Muscle of back (tissue), 11 donors: ENCODE measurements around the gene ADD3. TPM values are rescaled to one million over a fixed set of nuclear protein-coding genes. Genes with fewer than 3 reads are reported as not detected.
A peak's percentile ranks its signal among the peaks of the same experiment; 100 is the strongest.

Experiments used
- DNase-seq, 3 donors: peaks; one replicate each; pipeline versions ENCODE4 v3.0.0 to v3.0.0-alpha.2; 2013
- polyA plus RNA-seq, 10 donors: library from polyadenylated mRNA; unstranded; fragments of 120-200 nt; gene quantifications; one replicate each; pipeline ENCODE4 v1.2.1, GENCODE V29; 2013; ENCODE audit not compliant: insufficient read length in 10 of 10

Gene ADD3
- polyA plus RNA-seq, 10 donors, result 99.6 to 143 (median 122) TPM

DNA sequence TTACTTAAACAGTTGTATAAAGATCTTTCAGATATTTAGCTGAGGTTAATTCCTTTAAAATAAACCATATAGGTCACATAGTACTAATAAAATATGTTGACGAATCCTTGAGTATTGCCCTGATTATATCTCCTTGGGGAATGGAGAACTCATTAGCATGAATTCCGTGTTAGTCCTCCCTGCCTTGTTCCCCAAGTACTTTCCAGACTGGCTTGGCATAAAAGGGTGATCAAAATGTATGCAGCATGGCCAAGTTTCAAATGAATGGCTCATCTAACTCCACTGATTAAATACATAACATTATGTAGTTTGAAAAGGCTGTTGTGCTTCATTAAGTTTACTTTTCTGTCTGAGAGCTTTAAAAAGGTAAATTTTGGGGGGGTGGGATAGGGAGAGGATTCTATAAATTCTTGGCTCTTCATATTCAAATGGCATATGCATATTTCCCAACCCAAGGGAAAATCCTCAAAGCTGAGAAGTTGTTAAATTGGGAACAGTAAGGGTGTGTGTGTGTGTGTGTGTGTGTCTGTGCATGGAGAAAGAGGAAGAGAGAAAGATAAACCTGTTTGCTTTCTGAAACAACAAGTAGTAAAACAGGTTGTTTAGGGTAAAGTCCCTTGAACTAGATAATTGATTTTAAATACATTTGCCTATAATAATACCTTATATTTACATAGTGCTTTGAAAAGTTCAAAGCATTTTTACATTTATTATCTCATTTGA lies 4.8 kb upstream of the ADD3 start:
- DNase-seq, result no peak

DNA sequence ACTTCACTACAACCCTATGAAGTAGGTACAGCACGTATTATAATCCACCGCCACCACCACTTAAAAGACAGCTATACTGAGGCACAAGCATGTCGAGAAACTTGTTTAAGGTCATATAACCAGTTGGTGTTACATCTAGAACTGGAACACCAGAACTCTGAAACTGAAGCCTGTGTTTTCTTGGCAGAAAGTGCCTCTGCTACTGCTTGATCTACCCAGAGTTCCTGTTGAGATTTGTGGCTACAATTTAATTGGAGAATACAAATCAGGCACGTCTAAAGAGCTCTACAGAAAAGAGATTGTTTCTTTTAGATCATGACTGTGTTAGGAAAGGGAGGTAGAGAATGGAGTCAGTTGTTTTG lies 4.3 kb upstream of the ADD3 start:
- no peak for DNase-seq

DNA sequence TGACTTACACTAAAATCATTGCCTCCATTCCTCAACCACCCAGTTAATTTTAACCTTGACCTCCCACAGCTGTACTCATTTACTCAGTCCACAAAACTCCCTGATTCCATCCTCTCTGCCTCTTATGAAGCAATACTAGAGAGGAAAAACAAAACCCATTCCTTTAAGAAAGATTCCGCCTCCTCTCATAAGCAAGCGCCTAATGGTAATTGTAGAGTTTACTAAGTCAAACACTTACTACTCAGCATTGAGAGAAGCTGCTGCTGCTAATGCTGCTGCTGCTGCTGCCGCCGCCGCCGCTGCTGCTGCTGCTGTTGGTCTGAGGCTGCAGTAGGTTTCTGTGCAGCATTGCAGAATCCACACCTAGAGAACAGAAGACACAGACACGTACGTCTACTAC lies 2.1 kb upstream of the ADD3 start:
- peak; percentile 45 to 85 (median 52) for DNase-seq

DNA sequence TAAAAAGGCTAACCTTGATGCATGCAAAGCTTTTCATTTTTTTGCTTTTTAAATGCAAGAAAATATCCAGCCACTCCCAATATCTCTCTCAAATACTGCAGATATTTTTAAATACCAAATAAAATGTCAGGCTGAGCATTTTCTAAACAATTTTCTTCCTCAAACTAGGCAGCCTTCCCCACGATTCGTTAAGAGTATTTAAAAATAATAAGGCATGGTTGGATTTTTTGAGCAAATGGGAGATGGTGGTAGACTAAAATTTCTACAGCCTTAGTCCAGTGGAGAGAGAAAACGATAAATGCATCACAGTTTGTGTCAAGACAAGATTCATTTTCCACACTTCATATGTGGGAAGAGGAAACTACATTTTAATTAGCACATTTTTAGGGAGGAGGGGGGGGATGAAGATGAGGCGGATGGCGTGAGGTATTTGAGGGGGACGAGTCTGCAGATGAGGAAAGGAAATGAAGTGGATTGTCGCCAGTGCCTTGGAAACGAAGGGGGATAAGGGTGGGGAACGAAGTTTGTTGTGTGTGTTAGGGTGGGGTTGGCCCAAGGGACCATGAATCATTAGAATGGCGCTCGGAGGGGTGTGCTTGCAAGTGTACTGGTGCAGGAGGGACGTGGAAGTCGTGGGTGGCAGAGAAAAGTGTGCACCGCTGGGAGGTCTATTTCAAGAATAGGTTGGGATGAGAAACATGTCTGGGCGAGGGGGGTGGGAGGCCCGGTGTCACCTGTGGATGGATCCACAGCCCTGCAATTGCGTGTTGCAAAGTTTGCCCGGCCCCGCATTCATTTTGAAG lies 1.2 kb upstream of the ADD3 start:
- DNase-seq, result peak; percentile 84 to 95 (median 86)

DNA sequence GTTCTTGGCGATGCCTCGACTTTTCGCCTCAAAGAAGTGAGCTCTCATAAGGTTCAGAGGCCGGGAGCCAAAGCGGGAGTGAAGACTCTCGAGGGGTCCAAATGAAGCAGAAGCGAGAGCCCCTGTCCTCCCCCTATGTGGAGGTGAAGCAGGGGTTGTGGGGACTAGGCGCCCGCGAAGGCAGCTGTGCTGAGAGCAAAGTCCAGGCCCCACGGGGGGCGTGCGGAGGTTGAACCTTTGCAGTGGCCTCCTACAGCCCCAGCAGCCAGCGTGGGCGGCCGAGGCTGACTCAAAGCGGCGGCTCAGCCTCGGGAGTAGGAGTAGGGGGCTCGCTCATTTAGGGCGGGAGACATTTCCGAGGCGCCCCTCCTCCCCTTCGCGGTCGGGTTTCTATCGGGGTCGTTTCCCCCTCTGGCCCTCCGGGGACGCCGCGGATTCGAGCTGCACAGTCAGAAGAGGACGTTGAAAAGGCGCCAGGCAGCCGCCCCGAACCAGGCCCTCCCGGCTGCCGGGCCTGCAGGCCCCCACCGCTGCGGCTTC lies 553 bp upstream of the ADD3 start:
- DNase-seq, result peak in 2 of 3 donors; percentile 75 to 98

DNA sequence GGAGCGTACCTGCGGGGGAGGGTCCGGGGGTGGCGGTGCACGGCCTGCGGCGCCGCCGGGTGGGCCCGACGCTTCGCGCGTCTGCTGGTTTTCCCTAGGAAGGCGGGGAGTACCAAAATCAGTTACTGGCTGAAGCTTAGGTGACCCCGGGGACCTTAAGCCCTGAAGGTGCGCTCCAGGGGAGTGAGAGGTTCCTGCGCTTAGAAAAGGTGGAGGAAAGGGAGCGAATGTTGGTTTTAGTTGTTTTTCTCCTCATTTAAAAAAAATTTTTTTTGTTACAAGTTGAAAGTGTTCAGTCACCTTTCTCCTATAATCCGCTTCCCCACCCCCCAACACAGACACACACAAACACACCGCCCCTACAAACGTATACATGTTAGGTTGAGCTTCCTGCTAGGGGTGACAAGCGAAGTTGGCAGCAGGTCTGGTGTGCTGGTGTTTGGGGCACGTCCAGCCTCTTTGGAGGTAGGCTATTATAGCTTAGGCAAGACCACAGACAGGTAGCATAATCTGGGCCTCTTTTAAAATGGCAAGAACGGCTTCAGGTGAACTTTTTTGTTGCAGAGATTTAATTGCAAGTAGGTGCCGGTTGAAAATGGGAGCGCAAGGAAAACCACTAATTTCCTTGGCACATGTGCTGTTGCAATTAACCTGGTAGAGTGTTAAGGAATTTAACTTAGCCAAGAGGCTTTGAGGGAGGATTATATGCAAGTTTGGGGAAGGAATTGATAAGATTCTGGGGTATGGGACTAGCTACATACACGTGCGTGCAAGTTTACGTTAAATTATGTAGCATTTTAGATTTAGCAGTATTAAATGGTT lies 945 bp downstream of the ADD3 start:
- peak in 2 of 3 donors; percentile 24 to 56 for DNase-seq

DNA sequence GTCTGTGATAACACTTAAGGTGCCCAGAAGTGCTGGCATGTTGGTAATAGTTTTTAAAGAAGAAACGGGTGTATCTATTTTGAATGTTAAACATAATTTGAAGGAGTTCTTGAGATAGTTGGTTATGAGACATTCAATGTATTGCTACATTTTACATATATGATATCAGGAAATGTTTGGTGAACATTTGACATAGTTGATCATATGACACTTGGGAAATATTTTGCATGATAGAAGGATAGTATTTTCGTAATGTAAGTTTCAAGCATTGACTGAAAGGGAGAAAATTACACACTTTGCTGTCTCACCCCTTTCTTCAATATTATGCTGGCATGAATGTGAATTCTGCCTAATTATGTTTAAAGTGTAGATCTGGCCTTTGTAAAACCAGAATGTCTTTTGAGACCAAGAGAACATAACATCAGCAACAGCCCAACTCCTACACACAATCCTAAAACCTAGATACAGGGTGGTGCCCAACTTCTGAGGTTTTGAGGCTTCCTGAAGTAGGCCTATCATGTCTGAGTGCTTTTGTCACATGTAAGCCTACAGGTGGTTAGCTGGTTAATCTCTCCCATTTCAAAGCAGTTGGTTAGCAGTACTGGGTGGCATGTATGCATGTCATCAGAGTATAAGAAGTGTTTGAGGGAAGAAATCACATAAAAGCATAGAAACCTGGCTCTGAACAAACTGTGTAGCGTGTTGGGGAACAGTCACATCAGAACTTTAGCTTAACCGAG lies 2.1 kb downstream of the ADD3 start:
- no peak for DNase-seq

DNA sequence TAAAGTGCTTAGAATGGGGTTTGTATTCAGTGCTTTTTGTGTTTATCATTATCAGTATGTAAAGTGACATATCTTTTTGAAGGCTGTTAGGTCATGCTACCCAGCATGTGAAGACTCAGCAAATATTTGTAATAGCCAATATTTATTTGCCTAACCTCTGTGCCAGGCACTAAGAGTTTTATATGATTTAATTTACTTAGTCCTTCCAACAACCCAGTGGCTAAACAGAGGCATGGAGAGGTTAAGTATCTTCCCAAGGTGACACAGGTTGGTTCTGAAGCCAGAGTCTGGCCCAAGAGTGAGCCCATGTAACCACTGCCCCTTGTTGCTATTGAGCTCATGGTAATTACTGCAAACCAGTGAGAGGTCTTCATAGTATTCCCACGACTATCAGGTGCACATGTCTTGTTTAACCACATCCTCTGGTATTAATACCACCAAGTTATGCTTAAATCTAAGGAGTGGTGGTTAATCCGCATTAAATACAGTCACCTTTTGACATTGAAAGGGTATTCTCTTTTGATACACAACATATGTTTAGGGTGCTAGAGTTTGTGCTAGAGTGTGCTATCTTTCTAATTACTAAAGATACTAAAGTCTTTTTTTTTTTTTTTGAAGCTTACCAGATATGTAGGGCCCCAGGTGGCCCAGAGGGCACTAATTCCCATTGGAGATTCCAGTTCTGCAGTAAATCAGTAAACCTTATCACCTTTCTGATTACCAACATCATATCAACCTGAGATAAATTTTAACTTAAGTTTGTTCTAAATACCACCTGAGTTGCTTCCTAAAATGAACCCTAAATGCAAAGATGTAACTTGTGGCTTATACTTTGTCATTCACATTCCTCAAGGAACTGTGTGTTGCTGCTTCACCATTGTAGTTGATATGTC lies 2.9 kb downstream of the ADD3 start:
- no peak for DNase-seq

DNA sequence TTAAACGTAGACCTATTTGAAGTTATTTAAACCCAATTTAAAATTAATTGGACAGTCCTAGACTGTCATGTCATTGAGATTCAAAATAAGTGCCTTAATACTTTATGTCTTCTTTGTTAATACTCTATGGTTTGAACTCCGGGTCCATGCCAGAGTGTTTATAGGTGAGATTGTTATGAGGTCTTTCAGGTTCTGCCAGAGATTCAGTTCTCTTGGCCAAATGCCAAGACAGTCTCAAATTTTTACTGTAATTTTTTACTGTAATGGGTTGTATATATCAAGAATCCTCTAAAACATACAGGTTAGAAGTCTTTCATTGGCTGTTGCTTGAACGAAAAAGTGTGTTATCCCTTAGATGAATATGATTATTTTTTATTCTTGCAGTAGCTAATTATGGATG lies 3.9 kb downstream of the ADD3 start:
- no peak for DNase-seq

DNA sequence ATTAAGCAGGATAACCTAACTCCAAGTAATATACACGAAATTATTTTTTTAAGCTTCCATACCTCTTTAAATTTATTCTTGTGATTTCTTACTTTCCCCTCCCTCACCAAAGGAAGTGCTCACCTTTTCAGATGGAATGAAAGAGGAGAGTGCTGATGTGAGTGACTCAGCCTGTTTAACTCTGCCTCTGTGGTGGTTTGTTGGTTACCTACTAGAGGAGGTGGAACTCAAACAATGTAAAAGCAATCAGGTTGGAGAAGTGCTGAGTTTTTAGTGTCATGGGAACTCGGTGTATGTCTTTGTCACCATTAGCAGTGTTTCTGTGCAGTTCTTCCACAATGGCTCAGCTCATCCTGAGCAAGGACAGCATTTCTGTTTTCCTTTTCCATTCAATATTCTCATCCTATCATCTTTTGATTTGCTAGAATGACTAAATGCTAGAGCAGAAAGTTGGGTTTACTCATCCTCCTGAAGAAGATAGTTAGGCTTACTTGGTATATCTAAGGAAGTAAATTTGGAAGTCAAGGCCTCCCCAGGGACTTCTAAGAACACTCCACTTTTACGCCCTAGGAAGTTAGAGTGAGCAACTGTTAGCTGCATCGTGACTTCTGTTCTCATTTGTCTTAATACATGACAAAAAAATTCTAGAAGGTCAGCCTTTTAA lies 6.0 kb downstream of the ADD3 start:
- no peak for DNase-seq

DNA sequence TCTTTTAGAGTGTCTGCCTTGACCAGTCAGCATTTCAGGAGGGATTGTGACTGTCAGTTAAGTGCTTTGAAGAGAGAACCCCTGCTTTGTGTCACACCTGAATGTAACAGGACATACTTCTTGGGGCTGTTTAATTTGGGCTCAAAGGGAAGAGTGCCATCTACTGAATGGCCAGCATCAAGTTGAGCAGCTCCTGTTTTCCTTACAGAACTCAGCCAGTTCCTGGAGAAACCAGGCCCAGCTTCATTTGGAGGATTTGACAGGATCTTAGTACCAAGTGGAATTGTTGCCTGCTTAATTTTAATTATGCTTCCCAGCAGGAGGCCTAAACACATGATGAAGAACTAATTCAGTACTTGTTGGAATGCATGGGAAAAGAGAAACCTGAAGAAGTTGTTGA lies 8.3 kb downstream of the ADD3 start:
- DNase-seq, result no peak

DNA sequence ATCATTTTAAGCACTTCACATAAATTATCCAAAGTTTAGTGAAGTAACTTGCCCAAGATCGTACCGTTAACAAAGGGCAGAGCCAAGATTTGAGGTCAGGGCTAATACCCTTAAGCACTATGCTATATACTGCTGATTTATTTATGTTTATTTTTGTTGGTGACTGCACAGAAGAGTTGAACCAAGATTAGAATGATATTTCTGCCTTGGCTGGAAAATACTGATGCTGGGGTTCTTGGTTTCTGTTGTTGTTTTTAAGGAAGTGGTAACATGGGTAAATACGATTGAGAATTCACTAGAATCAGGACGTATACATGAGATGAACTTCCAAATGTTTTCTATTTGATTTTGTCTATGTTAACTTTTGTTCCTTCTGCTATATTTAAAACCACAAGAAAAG lies 9.3 kb downstream of the ADD3 start:
- no peak for DNase-seq

DNA sequence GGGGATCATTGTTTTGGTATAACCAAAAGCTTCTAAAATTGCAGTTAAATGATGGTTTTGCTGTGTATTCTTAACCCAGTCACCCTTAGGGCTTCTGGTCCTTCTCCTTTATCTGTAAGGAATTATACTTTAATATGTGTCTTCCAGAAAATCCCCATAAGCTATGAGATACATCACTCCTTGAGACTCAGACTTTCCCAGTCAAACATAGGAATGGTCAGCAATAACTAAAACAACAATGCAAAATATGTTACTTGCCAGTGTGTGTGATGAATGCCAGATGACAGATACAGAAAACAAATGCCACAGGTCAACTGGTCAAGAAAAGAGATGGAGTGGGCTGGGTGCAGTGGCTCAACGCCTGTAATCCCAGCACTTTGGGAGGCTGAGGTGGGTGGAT lies 10.1 kb downstream of the ADD3 start:
- DNase-seq, result no peak

DNA sequence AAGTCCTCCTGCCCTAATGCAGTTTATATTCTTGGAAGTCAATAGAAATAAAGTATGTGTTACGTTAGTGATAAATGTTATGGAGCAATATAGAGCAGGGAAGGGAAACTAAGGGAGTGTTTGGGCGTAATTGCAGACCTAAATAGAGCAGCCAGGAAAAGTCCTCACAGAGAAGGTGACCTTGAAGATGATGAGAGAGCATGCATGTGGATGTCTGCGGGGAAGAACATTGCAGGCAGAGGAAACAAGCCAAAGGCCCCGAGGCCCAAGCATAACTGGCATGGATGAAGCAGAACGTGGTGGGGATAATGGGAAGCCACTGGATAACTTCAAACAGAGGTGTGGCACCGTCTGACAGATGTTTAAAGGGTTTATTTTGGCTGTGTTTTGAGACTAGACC lies 12.5 kb downstream of the ADD3 start:
- DNase-seq, result no peak

DNA sequence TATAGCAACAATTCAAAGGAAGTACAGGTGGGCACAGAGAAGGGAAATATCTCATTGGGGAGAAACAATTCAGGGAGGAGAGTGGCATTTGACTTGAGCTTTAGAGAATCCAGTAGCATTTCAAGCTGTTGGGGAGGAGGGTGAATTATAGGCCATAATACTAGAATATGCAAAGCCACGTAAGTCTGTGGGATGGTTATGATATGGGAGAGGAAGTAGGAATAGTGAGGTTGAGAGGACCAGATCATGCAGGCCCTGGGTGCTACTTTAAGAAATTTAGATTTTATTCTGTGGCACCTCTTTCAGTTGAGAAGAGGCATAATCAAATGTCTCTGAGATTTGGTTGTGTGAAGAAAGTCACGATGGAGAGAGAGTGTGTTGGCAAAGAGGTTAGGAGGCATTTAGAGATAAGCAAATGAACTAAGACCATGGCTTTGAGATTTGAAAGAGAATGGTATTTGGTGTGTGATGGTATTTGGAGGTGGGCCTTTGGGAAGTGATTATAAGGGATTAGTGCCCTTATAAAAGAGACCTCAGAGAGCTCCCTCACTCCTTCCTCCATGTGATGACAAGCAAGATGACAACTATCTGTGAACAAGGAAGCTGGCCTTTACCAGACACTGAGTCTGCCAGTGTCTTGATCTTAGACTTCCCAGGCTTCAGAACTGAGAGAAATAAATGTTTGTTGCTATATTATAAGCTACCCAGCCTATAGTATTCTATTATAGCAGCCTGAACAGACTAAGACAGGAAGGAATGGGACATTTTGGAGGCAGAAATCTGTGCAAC lies 15.1 kb downstream of the ADD3 start:
- DNase-seq, result no peak

DNA sequence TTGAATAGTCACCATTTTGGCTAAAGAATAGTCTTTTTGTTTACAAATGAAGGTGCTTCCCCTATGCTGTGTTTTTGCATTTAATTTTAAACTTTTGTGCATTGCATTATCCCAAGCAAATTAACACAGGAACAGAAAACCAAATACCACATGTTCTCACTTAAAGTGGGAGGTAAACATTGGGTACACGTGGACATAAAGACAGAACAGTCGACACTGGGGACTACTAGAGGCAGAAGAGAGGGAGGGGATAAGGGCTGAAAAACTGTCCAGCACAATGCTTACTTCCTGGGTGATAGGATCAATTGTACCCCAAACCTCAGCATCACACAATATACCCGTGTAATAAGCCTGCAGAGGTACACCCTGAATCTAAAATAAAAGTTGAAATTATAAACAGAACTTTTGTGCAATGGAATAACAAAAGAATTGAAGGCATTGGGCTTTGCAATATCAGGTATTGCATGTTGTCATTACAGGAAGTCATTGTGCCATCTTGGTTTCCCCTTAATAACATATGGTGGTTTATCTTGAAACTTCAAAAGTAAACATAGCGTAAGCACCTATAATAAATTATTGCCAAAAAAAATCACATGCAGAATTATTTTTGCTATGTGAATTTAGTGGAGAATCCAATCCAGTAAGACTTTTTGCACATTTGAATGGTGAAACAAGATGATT lies 16.1 kb downstream of the ADD3 start:
- no peak for DNase-seq

DNA sequence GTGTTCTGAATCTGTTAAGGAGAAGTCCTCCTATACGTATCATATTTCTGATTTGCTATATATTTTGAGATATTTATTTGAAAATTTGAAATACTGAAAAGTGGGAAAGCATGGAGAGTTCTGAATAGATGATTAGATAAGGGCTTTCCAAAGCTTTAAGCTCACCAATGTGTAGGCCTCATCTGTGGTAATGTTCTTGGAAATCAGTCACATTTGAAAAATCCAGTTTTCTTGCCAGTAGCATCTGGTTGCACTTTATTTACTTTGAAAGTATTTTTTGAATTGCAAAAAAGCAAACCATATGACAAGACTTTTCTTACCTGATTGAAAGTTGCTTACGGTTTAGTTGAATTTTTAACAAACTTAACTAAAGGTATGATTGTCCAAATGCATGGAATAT lies 21.7 kb downstream of the ADD3 start:
- peak; percentile 51 to 77 (median 66) for DNase-seq
